ENCODE data around the gene CST9L. TPM values are rescaled to one million over a fixed set of nuclear protein-coding genes. Genes with fewer than 3 reads are reported as not detected.

Gene CST9L
- total RNA-seq, 3 donors from 2014 or later, result not detected

GRCh38 chr20:23570178-23570760 is 2.0 kb upstream of the CST9L start:
- ATAC-seq (no peak), DNase-seq (no peak)
- Mint-ChIP-seq H3K9me3 (peaks cover 5% of the 10 kb centered on the region), H3K4me3 (no peak overlapping the region), H3K4me1 (ENCODE audit: low read depth) (no peaks in the 10 kb centered on the region), H3K36me3 (ENCODE audit: insufficient read depth) (no peaks in the 10 kb centered on the region), H3K27me3 (ENCODE audit: low read depth) (peaks cover 13% of the 10 kb centered on the region)

- ATAC-seq, result no peak
- Mint-ChIP-seq H3K4me1 (ENCODE audit: low read depth) (no peaks in the 10 kb centered on the region), H3K9me3 (peaks cover 4% of the 10 kb centered on the region), H3K4me3 (no peak overlapping the region), H3K27me3 (ENCODE audit: low read depth) (peaks cover 9% of the 10 kb centered on the region), H3K36me3 (ENCODE audit: insufficient read depth) (no peaks in the 10 kb centered on the region)
- DNase-seq, result no peak
Observed at GRCh38 chr20:23569570-23569969, 1.3 kb upstream of the CST9L start.

- Mint-ChIP-seq H3K27me3 (ENCODE audit: low read depth) (peaks cover 6% of the 10 kb centered on the region), H3K4me1 (ENCODE audit: low read depth) (no peaks in the 10 kb centered on the region), H3K36me3 (ENCODE audit: insufficient read depth) (no peaks in the 10 kb centered on the region), H3K9me3 (no peaks in the 10 kb centered on the region), H3K4me3 (no peak overlapping the region)
- DNase-seq, result no peak
- no peak for ATAC-seq
Observed at GRCh38 chr20:23568971-23569330, 667 bp upstream of the CST9L start.

GRCh38 chr20:23566199-23566932 is 1.9 kb downstream of the CST9L start:
- DNase-seq (no peak), ATAC-seq (no peak)
- H3K36me3 Mint-ChIP-seq (ENCODE audit: insufficient read depth), result no peaks in the 10 kb centered on the region
- H3K9me3 Mint-ChIP-seq, result peaks cover 10% of the 10 kb centered on the region
- H3K27me3 Mint-ChIP-seq (ENCODE audit: low read depth), result peaks cover 6% of the 10 kb centered on the region
- no peaks in the 10 kb centered on the region for H3K4me1 Mint-ChIP-seq (ENCODE audit: low read depth)
- no peak overlapping the region for H3K4me3 Mint-ChIP-seq

GRCh38 chr20:23565503-23566045 is 2.7 kb downstream of the CST9L start:
- no peak for DNase-seq
- Mint-ChIP-seq H3K4me1 (ENCODE audit: low read depth) (no peaks in the 10 kb centered on the region), H3K36me3 (ENCODE audit: insufficient read depth) (no peaks in the 10 kb centered on the region), H3K9me3 (peaks cover 10% of the 10 kb centered on the region), H3K27me3 (ENCODE audit: low read depth) (peaks cover 6% of the 10 kb centered on the region), H3K4me3 (no peak overlapping the region)
- no peak for ATAC-seq

GRCh38 chr20:23564927-23565326 is 3.4 kb downstream of the CST9L start:
- no peak for DNase-seq
- no peaks in the 10 kb centered on the region for H3K36me3 Mint-ChIP-seq (ENCODE audit: insufficient read depth)

GRCh38 chr20:23562721-23563342 is 5.5 kb downstream of the CST9L start:
- DNase-seq, result no peak
- no peak for ATAC-seq
- Mint-ChIP-seq H3K4me3 (no peak overlapping the region), H3K27me3 (ENCODE audit: low read depth) (peaks cover 6% of the 10 kb centered on the region), H3K36me3 (ENCODE audit: insufficient read depth) (no peaks in the 10 kb centered on the region), H3K4me1 (ENCODE audit: low read depth) (no peaks in the 10 kb centered on the region), H3K9me3 (peaks cover 22% of the 10 kb centered on the region)

More at GRCh38 chr20:23564927-23565326, 3.4 kb downstream of the CST9L start:
- Mint-ChIP-seq H3K4me3 (no peak overlapping the region), H3K27me3 (ENCODE audit: low read depth) (peaks cover 6% of the 10 kb centered on the region), H3K4me1 (ENCODE audit: low read depth) (no peaks in the 10 kb centered on the region), H3K9me3 (peaks cover 12% of the 10 kb centered on the region)
- no peak for ATAC-seq

- H3K36me3 Mint-ChIP-seq (ENCODE audit: insufficient read depth), result no peaks in the 10 kb centered on the region
Observed at GRCh38 chr20:23554401-23554800, 13.9 kb downstream of the CST9L start.

GRCh38 chr20:23551786-23552185 is 16.5 kb downstream of the CST9L start:
- Mint-ChIP-seq H3K4me3 (no peak overlapping the region), H3K36me3 (ENCODE audit: insufficient read depth) (no peaks in the 10 kb centered on the region), H3K27me3 (ENCODE audit: low read depth) (no peaks in the 10 kb centered on the region), H3K9me3 (no peaks in the 10 kb centered on the region), H3K4me1 (ENCODE audit: low read depth) (no peaks in the 10 kb centered on the region)
- DNase-seq (no peak), ATAC-seq (no peak)

More at GRCh38 chr20:23554401-23554800, 13.9 kb downstream of the CST9L start:
- ATAC-seq (no peak), DNase-seq (no peak)
- Mint-ChIP-seq H3K4me1 (ENCODE audit: low read depth) (no peaks in the 10 kb centered on the region), H3K9me3 (peaks cover 10% of the 10 kb centered on the region), H3K27me3 (ENCODE audit: low read depth) (no peaks in the 10 kb centered on the region), H3K4me3 (no peak overlapping the region)

GRCh38 chr20:23551383-23551782 is 16.9 kb downstream of the CST9L start:
- H3K4me1 Mint-ChIP-seq (ENCODE audit: low read depth), result no peaks in the 10 kb centered on the region
- DNase-seq, result no peak
- no peaks in the 10 kb centered on the region for H3K27me3 Mint-ChIP-seq (ENCODE audit: low read depth)
- H3K9me3 Mint-ChIP-seq, result no peaks in the 10 kb centered on the region
- H3K4me3 Mint-ChIP-seq, result no peak overlapping the region
- no peak for ATAC-seq
- H3K36me3 Mint-ChIP-seq (ENCODE audit: insufficient read depth), result no peaks in the 10 kb centered on the region

GRCh38 chr20:23550227-23550626 is 18.1 kb downstream of the CST9L start:
- H3K4me1 Mint-ChIP-seq (ENCODE audit: low read depth), result no peaks in the 10 kb centered on the region
- no peaks in the 10 kb centered on the region for H3K9me3 Mint-ChIP-seq
- H3K4me3 Mint-ChIP-seq, result no peak overlapping the region
- H3K27me3 Mint-ChIP-seq (ENCODE audit: low read depth), result no peaks in the 10 kb centered on the region
- ATAC-seq (no peak), DNase-seq (no peak)
- H3K36me3 Mint-ChIP-seq (ENCODE audit: insufficient read depth), result no peaks in the 10 kb centered on the region

GRCh38 chr20:23548408-23548807 is 19.9 kb downstream of the CST9L start:
- Mint-ChIP-seq H3K27me3 (ENCODE audit: low read depth) (no peaks in the 10 kb centered on the region), H3K9me3 (no peaks in the 10 kb centered on the region), H3K4me3 (no peak overlapping the region), H3K4me1 (ENCODE audit: low read depth) (no peaks in the 10 kb centered on the region), H3K36me3 (ENCODE audit: insufficient read depth) (no peaks in the 10 kb centered on the region)
- ATAC-seq, result no peak
- DNase-seq, result no peak

GRCh38 chr20:23547613-23548012 is 20.7 kb downstream of the CST9L start:
- H3K4me1 Mint-ChIP-seq (ENCODE audit: low read depth), result no peaks in the 10 kb centered on the region
- ATAC-seq (no peak), DNase-seq (no peak)
- H3K9me3 Mint-ChIP-seq, result no peaks in the 10 kb centered on the region
- H3K4me3 Mint-ChIP-seq, result no peak overlapping the region
- no peaks in the 10 kb centered on the region for H3K36me3 Mint-ChIP-seq (ENCODE audit: insufficient read depth)
- H3K27me3 Mint-ChIP-seq (ENCODE audit: low read depth), result no peaks in the 10 kb centered on the region

GRCh38 chr20:23546435-23547144 is 21.7 kb downstream of the CST9L start:
- DNase-seq (no peak), ATAC-seq (no peak)
- Mint-ChIP-seq H3K4me3 (no peak overlapping the region), H3K9me3 (no peaks in the 10 kb centered on the region), H3K36me3 (ENCODE audit: insufficient read depth) (no peaks in the 10 kb centered on the region), H3K4me1 (ENCODE audit: low read depth) (no peaks in the 10 kb centered on the region), H3K27me3 (ENCODE audit: low read depth) (no peaks in the 10 kb centered on the region)
